ENCODE measurements around the gene ARL8B. TPM values are rescaled to one million over a fixed set of nuclear protein-coding genes. Genes with fewer than 3 reads are reported as not detected.

The ARL8B gene
- total RNA-seq, 4 donors from 2014 or later, result 60.3 to 74.4 (median 66.0) TPM

GRCh38 chr3:5220667-5221431, 98.8 kb downstream of the ARL8B start:
- Histone ChIP-seq H3K4me1 (no peaks in the 10 kb centered on the region), H3K9me3 (no peaks in the 10 kb centered on the region), H3K36me3 (peaks cover 29% of the 10 kb centered on the region), H3K4me3 (no peak overlapping the region), H3K27ac (no peak overlapping the region), H3K27me3 (no peaks in the 10 kb centered on the region)
- TF ChIP-seq CTCF (IDR thresholded peaks at IDR 0.05), result no peak
- TF ChIP-seq POLR2AphosphoS5 (IDR thresholded peaks at IDR 0.05), result no peak
- no peak for TF ChIP-seq POLR2A (IDR thresholded peaks at IDR 0.05)
- no peak for TF ChIP-seq EP300 (IDR thresholded peaks at IDR 0.05)
- 87% methylated on average over 10 of the region's 11 CpGs for WGBS
- DNase-seq (ENCODE audit: low spot score in 2 of 2), result no peak

- 55% methylated on average over 6 of the region's 6 CpGs for WGBS
- no peak overlapping the region for H3K4me3 ChIP-seq
- DNase-seq (ENCODE audit: low spot score in 2 of 2), result no peak
- no peaks in the 10 kb centered on the region for H3K27me3 ChIP-seq
- no peak for TF ChIP-seq CTCF (IDR thresholded peaks at IDR 0.05)
- peaks cover 20% of the 10 kb centered on the region for H3K36me3 ChIP-seq
- no peaks in the 10 kb centered on the region for H3K4me1 ChIP-seq
- no peak overlapping the region for H3K27ac ChIP-seq
- H3K9me3 ChIP-seq, result no peaks in the 10 kb centered on the region
Observed at GRCh38 chr3:5221701-5222100, 99.6 kb downstream of the ARL8B start.

GRCh38 chr3:5222283-5223005, 100.4 kb downstream of the ARL8B start:
- peaks cover 14% of the 10 kb centered on the region for H3K36me3 ChIP-seq
- H3K9me3 ChIP-seq, result no peaks in the 10 kb centered on the region
- no peak for DNase-seq (ENCODE audit: low spot score in 2 of 2)
- H3K4me1 ChIP-seq, result no peaks in the 10 kb centered on the region
- no peak overlapping the region for H3K27ac ChIP-seq
- TF ChIP-seq POLR2AphosphoS5 (IDR thresholded peaks at IDR 0.05) (no peak), POLR2A (IDR thresholded peaks at IDR 0.05) (no peak)
- no peaks in the 10 kb centered on the region for H3K27me3 ChIP-seq
- 91% methylated on average over 13 of the region's 13 CpGs for WGBS
- no peak overlapping the region for H3K4me3 ChIP-seq

GRCh38 chr3:5226783-5227182, 104.7 kb downstream of the ARL8B start:
- Histone ChIP-seq H3K4me1 (peaks cover 6% of the 10 kb centered on the region), H3K9me3 (no peaks in the 10 kb centered on the region), H3K27me3 (peaks cover 10% of the 10 kb centered on the region), H3K36me3 (no peaks in the 10 kb centered on the region), H3K27ac (no peak overlapping the region), H3K4me3 (no peak overlapping the region)
- peak in 1 of 2 donors; percentile 14 for TF ChIP-seq CTCF (IDR thresholded peaks at IDR 0.05)
- no peak for TF ChIP-seq POLR2AphosphoS5 (IDR thresholded peaks at IDR 0.05)
- WGBS, result 55% methylated on average over 6 of the region's 6 CpGs
- DNase-seq (ENCODE audit: low spot score in 2 of 2), result no peak

GRCh38 chr3:5227812-5228211, 105.7 kb downstream of the ARL8B start:
- TF ChIP-seq EP300 (IDR thresholded peaks at IDR 0.05) (no peak), POLR2AphosphoS5 (IDR thresholded peaks at IDR 0.05) (no peak), POLR2A (IDR thresholded peaks at IDR 0.05) (no peak), CTCF (IDR thresholded peaks at IDR 0.05) (no peak)
- 44% methylated on average over 6 of the region's 6 CpGs for WGBS

More at GRCh38 chr3:5227812-5228211, 105.7 kb downstream of the ARL8B start:
- peaks cover 7% of the 10 kb centered on the region for H3K4me1 ChIP-seq
- no peak overlapping the region for H3K27ac ChIP-seq
- H3K9me3 ChIP-seq, result no peaks in the 10 kb centered on the region
- peaks cover 10% of the 10 kb centered on the region for H3K27me3 ChIP-seq
- no peak for DNase-seq (ENCODE audit: low spot score in 2 of 2)
- no peak overlapping the region for H3K4me3 ChIP-seq
- no peaks in the 10 kb centered on the region for H3K36me3 ChIP-seq
